Measurements from ENCODE around the gene MBOAT1. TPM values are rescaled to one million over a fixed set of nuclear protein-coding genes. Genes with fewer than 3 reads are reported as not detected.
"Not testable (repeated sequence)": the region's sequence is repeated elsewhere in the genome, so short reads cannot be mapped to it uniquely, and the experiment has no call there.

Gene MBOAT1
- polyA plus RNA-seq, 2 donors: 5.9 to 6.6 TPM

DNA sequence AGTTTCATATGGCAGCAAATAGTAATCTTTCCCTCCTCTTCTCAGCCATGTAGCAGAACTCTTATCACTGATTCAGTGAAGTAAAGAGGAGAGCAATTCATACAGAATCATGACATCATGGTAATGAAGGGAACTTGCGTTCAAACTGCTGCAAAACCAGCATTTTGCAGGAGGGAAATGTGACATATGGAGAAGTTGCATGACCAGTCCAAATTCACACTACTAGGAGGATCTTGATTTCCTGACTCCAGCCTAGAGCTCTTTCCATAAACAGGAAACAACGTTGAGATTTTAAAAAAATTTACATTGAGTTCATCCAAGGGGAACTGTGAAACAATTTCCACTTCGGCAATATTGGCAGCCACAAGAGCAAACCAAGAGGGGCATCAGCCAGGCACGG lies 63.8 kb downstream of the MBOAT1 start:
- Histone ChIP-seq H3K4me3 (ENCODE audit: low read depth in 1 of 2, low read length in 2 of 2) (no peak overlapping the region), H3K27ac (ENCODE audit: low read depth in 2 of 2, low read length in 1 of 2) (no peak overlapping the region), H3K9me3 (ENCODE audit: control insufficient read depth in 2 of 2, insufficient read depth in 1 of 2, low read depth in 1 of 2, low read length in 1 of 2) (no peaks in the 10 kb centered on the region), H3K27me3 (ENCODE audit: control insufficient read depth in 1 of 2, insufficient read depth in 2 of 2, low read length in 2 of 2) (no peaks in the 10 kb centered on the region), H3K36me3 (ENCODE audit: control insufficient read depth in 2 of 2, insufficient read depth in 2 of 2, low read length in 1 of 2) (peaks cover 0 to 5% of the 10 kb centered on the region in 2 donors), H3K4me1 (ENCODE audit: control insufficient read depth in 2 of 2, insufficient read depth in 2 of 2, low read length in 1 of 2) (no peaks in the 10 kb centered on the region)
- WGBS, 2 donors: 78 to 84% methylated on average over 4 of the region's 4 CpGs

DNA sequence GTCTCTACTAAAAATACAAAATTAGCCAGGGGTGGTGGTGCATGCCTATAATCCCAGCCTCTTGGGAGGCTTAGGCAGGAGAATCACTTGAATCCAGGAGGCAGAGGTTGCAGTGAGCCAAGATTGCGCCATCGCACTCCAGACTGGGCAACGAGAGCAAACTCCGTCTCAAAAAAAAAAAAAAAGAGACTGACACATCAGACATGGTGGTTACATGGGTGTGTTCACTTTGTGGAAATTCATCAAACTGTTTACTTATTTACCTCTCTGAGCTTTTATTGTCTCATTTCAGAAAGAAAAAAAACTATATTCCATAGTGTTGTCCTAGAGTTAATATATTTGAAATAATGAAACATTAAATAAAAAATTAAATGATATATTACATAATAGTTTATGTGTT lies 64.8 kb downstream of the MBOAT1 start:
- Histone ChIP-seq H3K4me1 (ENCODE audit: control insufficient read depth in 2 of 2, insufficient read depth in 2 of 2, low read length in 1 of 2) (no peaks in the 10 kb centered on the region), H3K36me3 (ENCODE audit: control insufficient read depth in 2 of 2, insufficient read depth in 2 of 2, low read length in 1 of 2) (peaks cover 0 to 5% of the 10 kb centered on the region in 2 donors), H3K27ac (ENCODE audit: low read depth in 2 of 2, low read length in 1 of 2) (no peak overlapping the region), H3K4me3 (ENCODE audit: low read depth in 1 of 2, low read length in 2 of 2) (no peak overlapping the region), H3K27me3 (ENCODE audit: control insufficient read depth in 1 of 2, insufficient read depth in 2 of 2, low read length in 2 of 2) (no peaks in the 10 kb centered on the region), H3K9me3 (ENCODE audit: control insufficient read depth in 2 of 2, insufficient read depth in 1 of 2, low read depth in 1 of 2, low read length in 1 of 2) (no peaks in the 10 kb centered on the region)
- WGBS, 2 donors: 85 to 90% methylated on average over 4 of the region's 4 CpGs

DNA sequence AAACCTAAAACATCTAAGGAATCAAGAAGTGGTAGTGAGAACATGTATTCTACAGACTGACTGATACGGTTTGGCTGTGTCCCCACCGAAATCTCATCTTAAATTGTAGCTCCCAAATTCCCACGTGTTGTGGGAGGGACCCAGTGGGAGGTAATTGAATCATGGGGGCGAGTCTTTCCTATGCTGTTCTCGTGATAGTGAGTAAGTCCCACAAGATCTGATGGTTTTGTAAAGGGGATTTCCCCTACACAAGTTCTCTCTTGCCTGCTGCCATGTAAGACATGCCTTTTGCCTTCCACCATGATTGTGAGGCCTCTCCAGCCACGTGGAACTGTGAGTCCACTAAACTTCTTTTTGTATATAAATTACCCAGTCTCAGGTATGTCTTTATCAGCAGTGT lies 65.4 kb downstream of the MBOAT1 start:
- H3K4me1 ChIP-seq (ENCODE audit: control insufficient read depth in 2 of 2, insufficient read depth in 2 of 2, low read length in 1 of 2); H3K9me3 ChIP-seq (ENCODE audit: control insufficient read depth in 2 of 2, insufficient read depth in 1 of 2, low read depth in 1 of 2, low read length in 1 of 2); H3K4me3 ChIP-seq (ENCODE audit: low read depth in 1 of 2, low read length in 2 of 2); H3K27ac ChIP-seq (ENCODE audit: low read depth in 2 of 2, low read length in 1 of 2); H3K36me3 ChIP-seq (ENCODE audit: control insufficient read depth in 2 of 2, insufficient read depth in 2 of 2, low read length in 1 of 2); H3K27me3 ChIP-seq (ENCODE audit: control insufficient read depth in 1 of 2, insufficient read depth in 2 of 2, low read length in 2 of 2): not testable (repeated sequence)
- WGBS, 2 donors: 83 to 84% methylated on average over 6 of the region's 6 CpGs

DNA sequence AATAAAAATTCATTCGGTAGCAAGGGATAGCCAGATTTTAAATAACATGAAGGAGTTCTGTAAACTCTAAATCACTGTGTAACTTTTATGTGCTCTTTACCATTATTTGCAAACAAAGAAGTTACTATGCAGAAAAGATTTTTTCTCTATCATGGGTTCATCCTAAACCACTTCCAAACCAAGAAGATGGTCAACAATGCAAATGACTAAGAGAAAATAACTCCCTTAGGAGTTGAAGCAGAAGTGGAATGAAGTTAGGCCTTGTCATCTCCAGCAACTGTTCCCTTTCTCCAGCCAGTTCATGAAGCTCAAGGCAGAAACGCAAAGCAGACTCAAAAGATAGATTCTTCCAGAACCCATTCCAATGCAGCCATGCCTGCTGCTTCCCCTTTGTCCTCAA lies 66.0 kb downstream of the MBOAT1 start:
- 96 to 98% methylated on average over 2 of the region's 2 CpGs for WGBS, 2 donors
- Histone ChIP-seq H3K4me1 (ENCODE audit: control insufficient read depth in 2 of 2, insufficient read depth in 2 of 2, low read length in 1 of 2) (no peaks in the 10 kb centered on the region), H3K4me3 (ENCODE audit: low read depth in 1 of 2, low read length in 2 of 2) (no peak overlapping the region), H3K9me3 (ENCODE audit: control insufficient read depth in 2 of 2, insufficient read depth in 1 of 2, low read depth in 1 of 2, low read length in 1 of 2) (no peaks in the 10 kb centered on the region), H3K27me3 (ENCODE audit: control insufficient read depth in 1 of 2, insufficient read depth in 2 of 2, low read length in 2 of 2) (no peaks in the 10 kb centered on the region), H3K36me3 (ENCODE audit: control insufficient read depth in 2 of 2, insufficient read depth in 2 of 2, low read length in 1 of 2) (peaks cover 0 to 10% of the 10 kb centered on the region in 2 donors), H3K27ac (ENCODE audit: low read depth in 2 of 2, low read length in 1 of 2) (no peak overlapping the region)

DNA sequence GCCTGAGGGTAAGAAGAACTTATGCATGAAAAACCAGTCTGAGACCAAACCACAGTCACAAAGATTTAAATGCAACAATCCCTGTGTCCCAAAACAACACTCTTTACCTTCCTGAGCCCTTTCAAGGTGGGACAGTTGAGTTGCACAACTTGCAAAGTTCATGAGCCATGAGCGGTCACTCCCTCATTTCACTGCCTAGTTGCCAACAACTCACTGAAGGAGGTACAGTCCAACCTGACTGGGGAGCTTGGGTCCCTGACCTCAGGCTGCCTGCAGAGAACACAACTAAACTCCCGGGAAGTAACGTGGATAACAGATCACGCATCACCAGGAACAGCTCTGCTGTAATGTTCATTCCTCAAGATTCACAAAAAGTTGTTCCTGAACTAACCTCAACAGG lies 69.4 kb downstream of the MBOAT1 start:
- H3K27me3 ChIP-seq (ENCODE audit: control insufficient read depth in 1 of 2, insufficient read depth in 2 of 2, low read length in 2 of 2): no peaks in the 10 kb centered on the region

DNA sequence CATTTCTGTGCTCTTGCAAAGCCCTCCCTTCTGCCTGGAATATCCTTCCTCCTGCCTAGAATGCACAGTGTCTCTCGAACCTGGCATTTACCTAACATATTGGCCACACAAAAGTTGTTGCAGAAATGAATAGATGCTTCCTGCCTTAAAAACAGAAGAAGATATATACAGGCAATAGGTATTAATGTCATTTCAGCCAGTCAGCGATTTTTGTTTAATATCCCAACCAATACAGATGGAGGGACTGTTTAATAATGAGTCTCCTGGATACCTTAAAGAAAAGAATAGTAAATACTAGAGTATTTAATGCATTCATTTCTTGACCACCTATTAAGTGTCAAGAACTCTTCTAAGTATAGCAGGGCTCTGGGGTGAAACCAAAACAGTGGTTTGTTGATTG lies 70.3 kb downstream of the MBOAT1 start:
- Histone ChIP-seq H3K36me3 (ENCODE audit: control insufficient read depth in 2 of 2, insufficient read depth in 2 of 2, low read length in 1 of 2) (peaks cover 0 to 12% of the 10 kb centered on the region in 2 donors), H3K4me1 (ENCODE audit: control insufficient read depth in 2 of 2, insufficient read depth in 2 of 2, low read length in 1 of 2) (no peaks in the 10 kb centered on the region)
- 93 to 97% methylated on average over 2 of the region's 2 CpGs for WGBS, 2 donors

More for the DNA sequence above, 69.4 kb downstream of the MBOAT1 start:
- Histone ChIP-seq H3K4me3 (ENCODE audit: low read depth in 1 of 2, low read length in 2 of 2) (no peak overlapping the region), H3K9me3 (ENCODE audit: control insufficient read depth in 2 of 2, insufficient read depth in 1 of 2, low read depth in 1 of 2, low read length in 1 of 2) (no peaks in the 10 kb centered on the region), H3K27ac (ENCODE audit: low read depth in 2 of 2, low read length in 1 of 2) (no peak overlapping the region), H3K4me1 (ENCODE audit: control insufficient read depth in 2 of 2, insufficient read depth in 2 of 2, low read length in 1 of 2) (no peaks in the 10 kb centered on the region), H3K36me3 (ENCODE audit: control insufficient read depth in 2 of 2, insufficient read depth in 2 of 2, low read length in 1 of 2) (peaks cover 0 to 12% of the 10 kb centered on the region in 2 donors)
- 83 to 90% methylated on average over 4 of the region's 4 CpGs for WGBS, 2 donors

DNA sequence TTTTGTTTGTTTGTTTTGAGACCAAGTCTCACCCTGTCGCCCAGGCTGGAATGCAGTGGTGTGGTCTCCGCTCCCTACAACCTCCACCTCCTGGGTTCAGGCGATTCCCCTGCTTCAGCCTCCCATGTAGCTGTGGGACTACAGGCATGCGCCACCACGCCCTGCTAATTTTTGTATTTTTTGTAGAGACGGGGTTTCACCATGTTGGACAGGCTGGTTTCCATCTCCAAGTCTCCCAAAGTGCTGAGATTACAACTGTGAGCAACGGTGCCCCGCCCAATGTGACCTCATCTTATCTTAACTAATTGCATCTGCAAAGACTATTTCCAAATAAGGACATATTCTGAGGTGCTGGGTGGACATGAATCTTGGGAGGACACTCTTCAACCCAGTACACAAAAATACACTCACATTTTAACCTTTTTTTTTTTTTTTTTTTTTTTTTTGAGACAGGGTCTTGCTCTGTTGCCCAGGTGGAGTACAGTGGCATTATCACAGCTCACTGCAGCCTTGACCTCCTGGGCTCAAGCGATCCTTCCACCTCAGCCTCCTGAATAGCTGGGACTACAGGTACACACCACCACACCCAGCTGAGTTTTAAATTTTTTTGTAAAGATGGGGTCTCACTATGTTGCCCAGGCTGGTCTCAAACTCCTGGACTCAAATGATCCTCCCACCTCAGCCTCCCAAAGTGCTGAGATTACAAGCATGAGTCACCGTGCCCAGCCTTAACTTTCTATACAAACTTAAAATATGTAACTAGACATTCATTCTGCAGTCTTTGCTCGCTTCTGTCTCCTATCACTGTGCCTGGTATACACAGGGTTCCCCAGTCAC lies 72.9 kb downstream of the MBOAT1 start:
- not testable (repeated sequence) for H3K9me3 ChIP-seq (ENCODE audit: control insufficient read depth in 2 of 2, insufficient read depth in 1 of 2, low read depth in 1 of 2, low read length in 1 of 2); H3K4me1 ChIP-seq (ENCODE audit: control insufficient read depth in 2 of 2, insufficient read depth in 2 of 2, low read length in 1 of 2); H3K27ac ChIP-seq (ENCODE audit: low read depth in 2 of 2, low read length in 1 of 2); H3K4me3 ChIP-seq (ENCODE audit: low read depth in 1 of 2, low read length in 2 of 2); H3K27me3 ChIP-seq (ENCODE audit: control insufficient read depth in 1 of 2, insufficient read depth in 2 of 2, low read length in 2 of 2)
- peaks cover 0 to 12% of the 10 kb centered on the region in 2 donors for H3K36me3 ChIP-seq (ENCODE audit: control insufficient read depth in 2 of 2, insufficient read depth in 2 of 2, low read length in 1 of 2)
- WGBS, 2 donors: 92% methylated on average over 11 of the region's 11 CpGs

More for the DNA sequence above, 70.3 kb downstream of the MBOAT1 start:
- H3K27ac ChIP-seq (ENCODE audit: low read depth in 2 of 2, low read length in 1 of 2): no peak overlapping the region
- no peaks in the 10 kb centered on the region for H3K27me3 ChIP-seq (ENCODE audit: control insufficient read depth in 1 of 2, insufficient read depth in 2 of 2, low read length in 2 of 2)
- H3K4me3 ChIP-seq (ENCODE audit: low read depth in 1 of 2, low read length in 2 of 2): no peak overlapping the region
- no peaks in the 10 kb centered on the region for H3K9me3 ChIP-seq (ENCODE audit: control insufficient read depth in 2 of 2, insufficient read depth in 1 of 2, low read depth in 1 of 2, low read length in 1 of 2)

DNA sequence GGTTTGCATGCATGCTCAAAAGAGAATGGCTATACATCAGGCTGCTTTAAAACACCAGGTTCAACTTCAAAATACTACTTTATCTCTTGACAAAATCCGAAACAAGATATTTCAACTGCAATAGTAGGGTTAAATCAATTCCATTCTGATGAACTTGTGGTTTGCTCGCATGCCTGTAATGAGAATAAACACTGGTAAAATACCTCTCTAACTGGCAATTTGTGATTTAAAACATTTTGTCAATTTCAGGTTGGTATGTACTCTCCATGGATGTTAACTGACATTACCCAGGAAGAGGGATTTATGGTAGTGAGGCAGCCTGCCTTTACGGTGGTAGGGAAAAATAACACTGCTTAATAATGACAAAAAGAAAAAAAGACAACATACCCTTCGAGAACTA lies 74.4 kb downstream of the MBOAT1 start:
- 90 to 92% methylated on average over 4 of the region's 4 CpGs for WGBS, 2 donors
- no peaks in the 10 kb centered on the region for H3K4me1 ChIP-seq (ENCODE audit: control insufficient read depth in 2 of 2, insufficient read depth in 2 of 2, low read length in 1 of 2)

DNA sequence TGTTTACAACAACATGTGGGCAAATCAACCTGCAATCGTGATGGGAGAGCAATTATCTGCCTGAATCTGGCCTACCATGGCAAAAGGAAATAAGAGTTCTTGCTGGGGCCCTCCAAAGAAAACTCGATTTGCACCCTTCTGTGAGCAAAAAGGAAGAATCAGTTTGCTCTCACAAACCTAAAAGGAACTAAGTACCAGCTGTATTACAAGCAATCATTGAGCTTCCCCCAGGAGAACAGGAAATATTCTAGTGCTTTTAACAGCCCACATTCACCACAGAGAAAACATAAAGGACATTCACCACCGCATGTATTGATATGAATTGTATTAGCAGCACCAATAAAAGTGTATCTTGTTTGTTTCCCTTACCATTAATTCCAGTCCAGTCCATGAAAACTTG lies 75.0 kb downstream of the MBOAT1 start:
- H3K27me3 ChIP-seq (ENCODE audit: control insufficient read depth in 1 of 2, insufficient read depth in 2 of 2, low read length in 2 of 2): no peaks in the 10 kb centered on the region
- no peaks in the 10 kb centered on the region for H3K9me3 ChIP-seq (ENCODE audit: control insufficient read depth in 2 of 2, insufficient read depth in 1 of 2, low read depth in 1 of 2, low read length in 1 of 2)
- no peak overlapping the region for H3K27ac ChIP-seq (ENCODE audit: low read depth in 2 of 2, low read length in 1 of 2)
- H3K36me3 ChIP-seq (ENCODE audit: control insufficient read depth in 2 of 2, insufficient read depth in 2 of 2, low read length in 1 of 2): peaks cover 0 to 9% of the 10 kb centered on the region in 2 donors
- no peak overlapping the region for H3K4me3 ChIP-seq (ENCODE audit: low read depth in 1 of 2, low read length in 2 of 2)
- H3K4me1 ChIP-seq (ENCODE audit: control insufficient read depth in 2 of 2, insufficient read depth in 2 of 2, low read length in 1 of 2): no peaks in the 10 kb centered on the region
- WGBS, 2 donors: 78 to 80% methylated on average over 3 of the region's 3 CpGs

More for the DNA sequence above, 74.4 kb downstream of the MBOAT1 start:
- no peaks in the 10 kb centered on the region for H3K27me3 ChIP-seq (ENCODE audit: control insufficient read depth in 1 of 2, insufficient read depth in 2 of 2, low read length in 2 of 2)
- no peak overlapping the region for H3K4me3 ChIP-seq (ENCODE audit: low read depth in 1 of 2, low read length in 2 of 2)
- no peak overlapping the region for H3K27ac ChIP-seq (ENCODE audit: low read depth in 2 of 2, low read length in 1 of 2)
- peaks cover 0 to 9% of the 10 kb centered on the region in 2 donors for H3K36me3 ChIP-seq (ENCODE audit: control insufficient read depth in 2 of 2, insufficient read depth in 2 of 2, low read length in 1 of 2)
- H3K9me3 ChIP-seq (ENCODE audit: control insufficient read depth in 2 of 2, insufficient read depth in 1 of 2, low read depth in 1 of 2, low read length in 1 of 2): no peaks in the 10 kb centered on the region

DNA sequence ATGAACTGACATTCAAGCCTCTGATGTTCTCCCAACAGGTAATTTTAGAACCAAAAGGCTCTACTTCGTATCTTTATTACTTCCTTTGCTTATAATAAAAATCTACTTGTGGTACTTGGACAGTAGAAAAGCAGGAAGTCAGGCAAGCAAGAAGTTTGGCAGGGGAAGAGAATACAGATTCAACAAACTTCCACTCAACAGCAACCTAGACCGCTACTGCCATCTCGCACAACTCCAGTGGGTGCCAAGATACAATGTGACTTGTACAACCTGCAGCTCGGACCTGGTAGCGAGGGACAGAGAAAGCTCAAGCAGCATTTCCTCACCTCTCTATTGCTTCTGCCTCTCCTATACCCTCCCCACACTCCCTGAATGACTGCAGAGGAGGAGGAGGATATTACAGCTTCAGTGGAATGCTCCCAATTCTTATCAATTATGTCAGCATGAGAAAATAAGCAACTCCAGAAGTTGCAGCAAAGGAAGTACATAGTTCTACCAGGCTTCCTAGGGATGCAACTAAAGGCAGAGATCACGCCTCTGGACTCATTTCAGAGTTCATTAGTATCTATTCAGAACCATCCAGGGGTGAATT lies 76.5 kb downstream of the MBOAT1 start:
- 89 to 92% methylated on average over 6 of the region's 6 CpGs for WGBS, 2 donors
- Histone ChIP-seq H3K4me3 (ENCODE audit: low read depth in 1 of 2, low read length in 2 of 2) (no peak overlapping the region), H3K27me3 (ENCODE audit: control insufficient read depth in 1 of 2, insufficient read depth in 2 of 2, low read length in 2 of 2) (no peaks in the 10 kb centered on the region), H3K4me1 (ENCODE audit: control insufficient read depth in 2 of 2, insufficient read depth in 2 of 2, low read length in 1 of 2) (no peaks in the 10 kb centered on the region), H3K27ac (ENCODE audit: low read depth in 2 of 2, low read length in 1 of 2) (no peak overlapping the region), H3K9me3 (ENCODE audit: control insufficient read depth in 2 of 2, insufficient read depth in 1 of 2, low read depth in 1 of 2, low read length in 1 of 2) (no peaks in the 10 kb centered on the region), H3K36me3 (ENCODE audit: control insufficient read depth in 2 of 2, insufficient read depth in 2 of 2, low read length in 1 of 2) (peaks cover 0 to 2% of the 10 kb centered on the region in 2 donors)

Data from esophagus (tissue), 2 donors.